BE2C (cell line): Measurements from ENCODE around the gene TRAPPC3.

Experiments
- DNase-seq: peaks from one replicate; pipeline ENCODE4 v3.0.0-alpha.2; 2020
- H3K27me3 ChIP-seq: fragments of 250-450 bp; sonication (Bioruptor Pico); 2 replicates; pipeline ENCODE4 v1.5.1; 2020; ENCODE audit warnings: mild to moderate bottlenecking
- H3K36me3 ChIP-seq: fragments of 250-450 bp; sonication (Bioruptor Pico); 2 replicates; pipeline ENCODE4 v1.5.1; 2020; ENCODE audit warnings: mild to moderate bottlenecking
- H3K4me1 ChIP-seq: fragments of 250-450 bp; sonication (Bioruptor Pico); 2 replicates; pipeline ENCODE4 v1.5.1; 2020
- H3K4me3 ChIP-seq: 2 replicates; pipeline ENCODE4 v1.5.1; 2011; ENCODE audit warnings: low read depth, low read length
- H3K9me3 ChIP-seq: fragments of 250-450 bp; sonication (Bioruptor Pico); 2 replicates; pipeline ENCODE4 v1.5.1; 2020
- TF ChIP-seq, protein P1 (sequence below): IDR thresholded peaks from 2 replicates; pipeline ENCODE4 v1.5.1; 2012; ENCODE audit warnings: mild to moderate bottlenecking, low read depth, low read length

The TRAPPC3 gene

DNA sequence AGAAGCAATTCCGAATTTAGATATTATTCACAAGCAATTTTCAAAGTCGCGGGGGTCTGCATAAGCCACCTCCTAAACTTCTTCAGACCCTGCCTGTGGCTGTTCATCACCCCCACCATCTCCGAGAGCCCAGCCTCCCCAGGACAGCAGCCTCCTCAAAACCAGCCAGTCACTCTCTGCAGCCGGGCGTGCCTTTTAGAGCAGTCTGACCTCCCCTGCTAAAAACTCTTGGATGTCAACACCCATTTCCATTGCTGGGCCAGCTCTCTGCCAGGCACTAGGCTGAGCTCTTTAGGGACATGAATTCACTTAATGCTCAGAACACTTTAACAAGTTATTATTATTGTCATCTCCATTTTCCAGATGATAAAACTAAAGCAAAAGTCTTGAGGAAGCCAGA lies 48.9 kb downstream of the TRAPPC3 start:
- no peaks in the 10 kb centered on the region for H3K9me3 ChIP-seq
- no peak overlapping the region for H3K4me3 ChIP-seq

DNA sequence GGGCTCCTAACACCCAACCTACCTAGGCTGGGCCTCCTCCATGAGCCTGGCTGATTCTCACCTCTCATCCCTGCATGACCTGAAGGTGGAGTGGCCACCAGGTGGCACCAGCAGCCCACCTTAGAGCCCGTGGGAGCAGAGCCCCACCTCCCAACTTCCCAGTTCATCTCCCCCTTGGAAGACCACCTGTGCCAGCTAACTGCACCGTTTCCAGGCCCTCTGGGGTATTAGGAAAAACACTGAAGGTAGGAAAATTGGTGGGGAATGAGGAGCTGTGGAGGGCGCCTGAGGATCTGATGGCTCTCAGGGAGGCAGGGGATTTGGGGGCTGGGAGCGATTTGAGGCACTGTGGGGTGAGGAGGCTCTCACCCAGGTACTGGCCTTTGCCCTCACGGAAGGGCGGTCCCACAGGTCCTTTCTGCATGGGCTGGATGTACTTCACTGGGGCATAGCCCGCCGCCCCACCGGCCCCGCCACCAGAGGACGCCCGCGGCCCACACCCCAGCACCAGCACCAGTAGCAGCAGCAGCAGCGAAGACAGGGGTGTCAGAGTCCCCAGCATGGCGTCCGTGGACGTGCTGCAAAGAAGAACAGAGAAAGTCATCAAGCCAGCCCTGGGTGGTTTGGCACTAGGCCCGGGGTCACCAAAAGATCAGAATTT lies 49.5 kb downstream of the TRAPPC3 start:
- Histone ChIP-seq H3K4me3 (no peak overlapping the region), H3K9me3 (no peaks in the 10 kb centered on the region), H3K4me1 (no peaks in the 10 kb centered on the region), H3K36me3 (no peaks in the 10 kb centered on the region), H3K27me3 (no peaks in the 10 kb centered on the region)
- DNase-seq = peak; percentile 81
- TF ChIP-seq, protein P1, sequence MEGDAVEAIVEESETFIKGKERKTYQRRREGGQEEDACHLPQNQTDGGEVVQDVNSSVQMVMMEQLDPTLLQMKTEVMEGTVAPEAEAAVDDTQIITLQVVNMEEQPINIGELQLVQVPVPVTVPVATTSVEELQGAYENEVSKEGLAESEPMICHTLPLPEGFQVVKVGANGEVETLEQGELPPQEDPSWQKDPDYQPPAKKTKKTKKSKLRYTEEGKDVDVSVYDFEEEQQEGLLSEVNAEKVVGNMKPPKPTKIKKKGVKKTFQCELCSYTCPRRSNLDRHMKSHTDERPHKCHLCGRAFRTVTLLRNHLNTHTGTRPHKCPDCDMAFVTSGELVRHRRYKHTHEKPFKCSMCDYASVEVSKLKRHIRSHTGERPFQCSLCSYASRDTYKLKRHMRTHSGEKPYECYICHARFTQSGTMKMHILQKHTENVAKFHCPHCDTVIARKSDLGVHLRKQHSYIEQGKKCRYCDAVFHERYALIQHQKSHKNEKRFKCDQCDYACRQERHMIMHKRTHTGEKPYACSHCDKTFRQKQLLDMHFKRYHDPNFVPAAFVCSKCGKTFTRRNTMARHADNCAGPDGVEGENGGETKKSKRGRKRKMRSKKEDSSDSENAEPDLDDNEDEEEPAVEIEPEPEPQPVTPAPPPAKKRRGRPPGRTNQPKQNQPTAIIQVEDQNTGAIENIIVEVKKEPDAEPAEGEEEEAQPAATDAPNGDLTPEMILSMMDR = peak; percentile 76

More for the DNA sequence above, 48.9 kb downstream of the TRAPPC3 start:
- Histone ChIP-seq H3K4me1 (no peaks in the 10 kb centered on the region), H3K36me3 (no peaks in the 10 kb centered on the region), H3K27me3 (no peaks in the 10 kb centered on the region)
- TF ChIP-seq, protein P1 = no peak
- DNase-seq = no peak

DNA sequence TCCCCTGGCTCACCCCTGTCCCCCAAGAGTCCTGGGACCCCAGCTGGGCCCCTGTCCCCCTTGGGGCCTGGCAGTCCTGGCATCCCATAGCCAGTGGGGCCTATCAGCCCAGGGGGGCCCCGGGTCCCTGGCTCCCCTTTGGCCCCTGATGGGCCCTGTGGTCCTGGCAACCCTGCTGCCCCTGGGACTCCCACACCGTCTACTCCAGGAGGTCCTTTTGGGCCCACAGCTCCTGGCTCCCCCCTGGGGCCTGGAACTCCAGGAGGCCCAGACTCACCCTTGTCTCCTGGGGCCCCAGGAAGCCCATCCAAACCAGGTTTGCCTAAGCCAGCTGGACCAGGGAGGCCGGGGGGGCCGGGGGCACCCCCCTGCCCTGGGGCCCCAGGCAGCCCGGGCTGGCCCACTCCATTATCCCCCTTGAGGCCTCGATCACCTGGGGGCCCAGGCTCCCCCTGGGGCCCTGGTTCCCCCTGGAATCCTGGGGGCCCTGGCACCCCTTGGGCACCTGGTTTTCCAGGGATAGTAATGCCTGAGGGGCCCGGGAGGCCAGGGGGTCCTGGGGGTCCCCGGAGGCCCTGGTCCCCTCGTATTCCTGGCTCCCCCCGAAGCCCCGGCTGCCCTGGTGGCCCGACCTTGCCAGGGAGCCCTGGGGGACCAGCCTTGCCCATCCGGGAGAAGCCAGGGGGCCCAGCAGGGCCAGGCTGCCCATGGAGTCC lies 50.5 kb downstream of the TRAPPC3 start:
- Histone ChIP-seq H3K36me3 (peaks cover 6% of the 10 kb centered on the region), H3K9me3 (no peaks in the 10 kb centered on the region), H3K27me3 (no peaks in the 10 kb centered on the region), H3K4me1 (peaks cover 7% of the 10 kb centered on the region), H3K4me3 (no peak overlapping the region)
- TF ChIP-seq, protein P1 = no peak
- DNase-seq = no peak

DNA sequence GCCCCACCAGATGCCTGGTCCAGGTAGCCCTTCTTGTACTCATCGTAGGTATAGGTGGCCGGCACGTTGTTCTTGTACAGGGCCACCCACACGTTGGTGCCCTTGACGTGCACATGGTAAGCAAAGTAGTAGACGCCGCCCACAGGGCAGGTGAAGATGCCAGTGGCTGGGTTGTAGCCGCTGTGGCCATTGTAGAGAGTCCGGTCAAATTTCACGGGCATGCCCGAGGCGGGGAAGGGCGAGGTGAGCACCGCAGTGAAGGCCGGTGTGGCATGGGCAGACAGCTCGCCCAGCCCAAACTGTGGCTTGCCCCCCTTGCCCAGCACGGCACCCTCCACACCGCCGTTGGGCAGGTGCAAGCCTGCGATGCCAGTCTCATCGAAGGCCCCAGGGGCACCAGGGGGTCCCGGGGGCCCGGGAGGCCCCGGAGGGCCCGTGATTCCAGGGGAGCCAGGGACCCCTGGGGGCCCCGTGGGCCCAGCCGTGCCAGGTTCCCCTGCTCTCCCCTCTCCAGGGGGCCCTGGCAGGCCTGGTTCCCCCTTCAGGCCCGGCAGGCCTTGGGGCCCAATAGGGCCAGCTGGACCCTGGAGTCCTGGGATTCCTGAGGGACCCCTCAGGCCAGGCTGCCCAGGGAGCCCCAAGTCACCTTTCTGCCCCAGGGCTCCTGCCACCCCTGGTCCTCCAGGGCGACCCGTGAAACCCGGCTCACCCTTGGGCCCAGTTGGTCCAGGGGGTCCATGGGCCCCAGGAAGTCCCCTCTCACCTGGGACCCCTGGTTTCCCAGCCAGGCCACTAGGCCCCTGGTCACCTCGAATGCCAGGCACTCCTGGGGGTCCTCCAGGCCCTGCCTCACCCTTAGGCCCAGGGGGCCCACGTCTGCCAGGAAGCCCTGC lies 51.3 kb downstream of the TRAPPC3 start:
- DNase-seq = no peak
- TF ChIP-seq, protein P1 = no peak
- Histone ChIP-seq H3K4me3 (no peak overlapping the region), H3K9me3 (no peaks in the 10 kb centered on the region), H3K27me3 (no peaks in the 10 kb centered on the region), H3K4me1 (peaks cover 12% of the 10 kb centered on the region), H3K36me3 (peaks cover 15% of the 10 kb centered on the region)

DNA sequence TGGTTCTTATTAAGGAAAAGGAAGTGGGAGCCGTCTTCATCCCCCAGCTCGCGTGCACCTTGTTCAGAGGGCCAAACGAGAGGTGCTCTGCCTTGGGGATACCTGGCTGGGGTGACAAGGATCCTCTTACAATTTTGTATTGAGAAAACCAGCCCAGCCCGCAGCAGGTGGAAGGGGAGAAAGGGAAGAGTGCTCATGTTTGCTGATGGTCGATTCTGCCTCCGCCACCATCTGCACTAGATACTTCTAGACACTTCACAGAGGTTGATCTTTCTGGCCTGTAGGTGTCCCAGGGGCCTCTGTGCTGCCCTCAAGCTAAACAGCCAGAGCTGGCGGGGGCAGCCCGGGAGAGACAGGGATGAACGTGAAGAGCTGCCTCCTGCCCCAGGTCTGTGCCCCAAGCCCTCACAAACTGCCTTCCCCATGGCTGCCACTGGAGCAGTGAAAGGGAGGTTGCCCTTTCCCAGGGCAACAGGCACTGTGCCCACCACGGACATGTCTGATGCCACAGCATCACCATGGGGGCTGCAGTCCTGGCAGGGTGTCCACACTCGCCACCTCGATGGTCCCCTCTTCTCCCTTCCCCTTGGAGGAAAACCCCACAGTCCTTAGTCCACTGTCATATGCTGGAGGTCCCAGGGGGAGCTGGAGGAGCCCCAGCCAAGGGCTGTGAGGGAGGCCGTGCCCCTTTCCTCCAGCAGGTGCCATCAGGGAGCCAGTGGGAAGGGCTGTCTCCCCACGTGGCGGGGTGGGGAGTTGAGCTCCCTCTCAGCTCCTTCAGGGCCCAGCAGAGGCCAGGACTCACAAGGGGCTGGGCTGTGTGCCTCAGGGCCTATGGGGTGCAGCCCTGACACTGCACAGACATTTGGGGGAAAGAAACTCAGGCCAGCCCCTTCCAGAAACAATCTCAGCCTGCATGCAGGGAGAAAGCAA lies 52.5 kb downstream of the TRAPPC3 start:
- no peaks in the 10 kb centered on the region for H3K9me3 ChIP-seq
- no peak overlapping the region for H3K4me3 ChIP-seq
- peak; percentile 52 for DNase-seq
- peaks cover 16% of the 10 kb centered on the region for H3K36me3 ChIP-seq
- H3K27me3 ChIP-seq = no peaks in the 10 kb centered on the region
- TF ChIP-seq, protein P1 = peak; percentile 41
- H3K4me1 ChIP-seq = peaks cover 12% of the 10 kb centered on the region
